Right lobe of liver (tissue), 6 donors: ENCODE data around the gene PDE4B. TPM values are rescaled to one million over a fixed set of nuclear protein-coding genes. Genes with fewer than 3 reads are reported as not detected.

Source experiments
- ATAC-seq, 4 donors: fragments of 200-7000 bp; cut with Tn5 transposase; one replicate each; pipeline ENCODE4 v1.9.1; 2020; ENCODE audit warnings: mild to moderate bottlenecking in 4 of 4, moderate library complexity in 4 of 4
- DNase-seq, 3 donors: peaks; one replicate each; pipeline ENCODE4 v3.0.0-alpha.2; 2020
- H3K27ac ChIP-seq, 3 donors: fragments of 200-600 bp; one replicate each; pipeline ENCODE4 v1.8.0; 2022
- H3K27me3 ChIP-seq, 2 donors: fragments of 200-600 bp; one replicate each; pipeline ENCODE4 v1.8.0; 2022
- H3K36me3 ChIP-seq, 4 donors: fragments of 200-600 bp; sonication (generic) in 1 of 4; one replicate each; pipeline versions ENCODE4 v1.5.1 to v1.8.0; 2017 to 2022; ENCODE audit warnings: control low read depth in 1 of 4
- H3K4me1 ChIP-seq, 4 donors: fragments of 200-600 bp; sonication (generic) in 1 of 4; one replicate each; pipeline versions ENCODE4 v1.5.1 to v1.8.0; 2017 to 2022; ENCODE audit warnings: control low read depth in 1 of 4
- H3K4me3 ChIP-seq, 3 donors: fragments of 200-600 bp; one replicate each; pipeline ENCODE4 v1.8.0; 2022
- H3K9me3 ChIP-seq, 4 donors: fragments of 200-600 bp; sonication (generic) in 1 of 4; one replicate each; pipeline versions ENCODE4 v1.5.1 to v1.8.0; 2017 to 2022; ENCODE audit warnings: control low read depth in 1 of 4
- CTCF ChIP-seq, 4 donors: fragments of 200-600 bp in 3 of 4; fragments of 450-650 bp in 1 of 4; IDR thresholded peaks; one replicate each; pipeline versions ENCODE4 v1.5.1 to v1.8.0; 2016 to 2022; ENCODE audit warnings: antibody characterized with exemption in 4 of 4, mild to moderate bottlenecking in 2 of 4
- POLR2A ChIP-seq: fragments of 450-650 bp; IDR thresholded peaks from one replicate; pipeline ENCODE4 v1.6.1; 2017; ENCODE audit warnings: antibody characterized with exemption, mild to moderate bottlenecking
- WGBS: methylation state at CpG from one replicate; pipeline ENCODE4 v1.1.6; 2018; ENCODE audit warnings: low coverage, low lambda C conversion rate; ENCODE audit not compliant: insufficient coverage; ENCODE audit errors: missing lambda C conversion rate; 5-methylcytosine and 5-hydroxymethylcytosine counted together
- intact Hi-C, 2 donors: fragments of 100-400 bp; cut with DNase I; formaldehyde crosslinking; loops; one replicate each; pipeline versions ENCODE4 v1.11.2 to v1.14.1; 2022
- total RNA-seq, 6 experiments: library from RNA; depleted of rRNA in 2 of 6; stranded (reverse); fragments of >200 nt in 2 of 6; fragmentation: NEBNext Ultra II Directional in 3 of 6; extraction: Animal tissue kit (Norgen Biotek cat#: 25700) in 3 of 6; gene quantifications; one replicate each; pipeline versions ENCODE4 v1.1.0 to v1.2.4, GENCODE V29; 2016 to 2023
- donor health status: DM: no; HTN: yes; CAD: no.
- donor health status: DM: no; HTN: no; CAD: no.
- donor health status: DM: no; HTN: no; CAD: no.
- donor health status: DM: no; HTN: yes; CAD: no.
- donor health status: DM: no; HTN: yes; CAD: no.

Gene PDE4B
- total RNA-seq, 6 experiments from 2014 or later = 1.4 to 6.4 (median 2.4) TPM

GRCh38 chr1:66256629-66257572 lies 464.2 kb downstream of the PDE4B start:
- 62% methylated on average over 5 of the region's 5 CpGs for WGBS

GRCh38 chr1:66258404-66259105 lies 465.9 kb downstream of the PDE4B start:
- no peaks in the 10 kb centered on the region for H3K9me3 ChIP-seq
- H3K27me3 ChIP-seq = no peaks in the 10 kb centered on the region
- H3K4me1 ChIP-seq = no peaks in the 10 kb centered on the region
- H3K4me3 ChIP-seq = no peak overlapping the region
- no peak overlapping the region for H3K27ac ChIP-seq
- no peaks in the 10 kb centered on the region for H3K36me3 ChIP-seq
- WGBS = 57% methylated on average over 4 of the region's 4 CpGs
- no peak for DNase-seq
- intact Hi-C loops = loop anchor here in 1 of 2 donors (10.0 kb wide), 1 partner anchor 386 kb away; no protein-coding TSS in a partner anchor
- TF ChIP-seq CTCF (IDR thresholded peaks at IDR 0.05) (no peak), POLR2A (no peak)
- ATAC-seq = no peak

More at GRCh38 chr1:66256629-66257572, 464.2 kb downstream of the PDE4B start:
- Histone ChIP-seq H3K27me3 (no peaks in the 10 kb centered on the region), H3K27ac (no peak overlapping the region), H3K4me1 (no peaks in the 10 kb centered on the region), H3K4me3 (no peak overlapping the region), H3K36me3 (no peaks in the 10 kb centered on the region), H3K9me3 (no peaks in the 10 kb centered on the region)
- DNase-seq (no peak), ATAC-seq (no peak)
- intact Hi-C loops = loop anchor here in 1 of 2 donors (10.0 kb wide), 1 partner anchor 388 kb away; no protein-coding TSS in a partner anchor
- TF ChIP-seq CTCF (IDR thresholded peaks at IDR 0.05) (no peak), POLR2A (no peak)

GRCh38 chr1:66261364-66261763 lies 468.7 kb downstream of the PDE4B start:
- no peaks in the 10 kb centered on the region for H3K36me3 ChIP-seq
- no peaks in the 10 kb centered on the region for H3K9me3 ChIP-seq
- no peaks in the 10 kb centered on the region for H3K4me1 ChIP-seq
- ATAC-seq = no peak
- no peak overlapping the region for H3K4me3 ChIP-seq
- intact Hi-C loops = no loop called here
- DNase-seq = no peak
- TF ChIP-seq POLR2A (no peak), CTCF (IDR thresholded peaks at IDR 0.05) (no peak)
- H3K27ac ChIP-seq = no peak overlapping the region
- H3K27me3 ChIP-seq = no peaks in the 10 kb centered on the region

GRCh38 chr1:66262208-66262963 lies 469.7 kb downstream of the PDE4B start:
- no peak overlapping the region for H3K27ac ChIP-seq
- no peaks in the 10 kb centered on the region for H3K27me3 ChIP-seq
- intact Hi-C loops = no loop called here
- WGBS = 79% methylated on average over 6 of the region's 6 CpGs
- no peaks in the 10 kb centered on the region for H3K4me1 ChIP-seq
- no peaks in the 10 kb centered on the region for H3K9me3 ChIP-seq
- no peak for TF ChIP-seq POLR2A
- no peak for TF ChIP-seq CTCF (IDR thresholded peaks at IDR 0.05)
- no peaks in the 10 kb centered on the region for H3K36me3 ChIP-seq
- DNase-seq (no peak), ATAC-seq (no peak)
- H3K4me3 ChIP-seq = no peak overlapping the region
